HepG2 (cell line): ENCODE data around the gene SOAT2. TPM values are rescaled to one million over a fixed set of nuclear protein-coding genes. Genes with fewer than 3 reads are reported as not detected.

Experiments used
- ATAC-seq: fragments of 200-7000 bp; cut with Tn5 transposase; 3 replicates; pipeline ENCODE4 v1.9.1; 2020; ENCODE audit warnings: mild to moderate bottlenecking, moderate library complexity
- BruUV-seq: library from RNA; stranded (reverse); fragments of 400-500 nt; replicated peaks from 2 replicates; lab custom pipeline; 2021; lab: Mats Ljungman, UMichigan
- CTCF ChIA-PET: fragments of 300-600 bp; formaldehyde crosslinking; extraction: SDS; loops from one replicate; lab custom pipeline; 2021; ENCODE audit warnings: low total read pairs, inconsistent platforms, low intra/inter-chr PET ratio; lab: Yijun Ruan, JAX
- POLR2A ChIA-PET: fragments of 350-600 bp; sonication (Branson Sonifier 250); formaldehyde crosslinking; loops from one replicate; lab custom pipeline; 2020; ENCODE audit warnings: antibody characterized with exemption, inconsistent platforms; lab: Yijun Ruan, JAX
- DNase-seq: peaks from one replicate; pipeline ENCODE4 v3.0.0-alpha.2; 2015; ENCODE audit warnings: low spot score
- FAIRE-seq: peaks from 3 replicates; lab custom pipeline; 2011; peaks lifted over from hg19 to GRCh38; lab: Jason Lieb, UNC
- H2AFZ ChIP-seq: one replicate; pipeline ENCODE4 v1.6.1; 2011; ENCODE audit warnings: low read length, inconsistent platforms
- H3K27ac ChIP-seq: fragments of 300-600 bp; 3 replicates; pipeline ENCODE4 v1.8.0; 2011; ENCODE audit warnings: mixed run types, mild to moderate bottlenecking, mixed read lengths, low read length, inconsistent platforms; ENCODE audit not compliant: insufficient read depth; ENCODE audit errors: extremely low read length
- H3K27me3 ChIP-seq, 2 experiments: fragments of 200-600 bp in 1 of 2; 2 replicates in 1 of 2; 3 replicates in 1 of 2; pipeline versions ENCODE4 v1.6.0 to v1.8.0; 2011; ENCODE audit warnings: low read length in 2 of 2, mild to moderate bottlenecking in 2 of 2, moderate library complexity in 2 of 2, inconsistent platforms in 1 of 2; ENCODE audit not compliant: insufficient read depth in 2 of 2, control insufficient read depth in 1 of 2
- H3K36me3 ChIP-seq, 2 experiments: fragments of 200-600 bp in 1 of 2; replicated peaks in 1 of 2; 2 replicates in 1 of 2; 3 replicates in 1 of 2; pipeline versions ENCODE4 v1.5.1 to v1.8.0; 2011; ENCODE audit warnings: low read length in 2 of 2, inconsistent platforms in 1 of 2; ENCODE audit not compliant: insufficient read depth in 2 of 2, control insufficient read depth in 1 of 2
- H3K4me1 ChIP-seq: 2 replicates; pipeline ENCODE4 v1.5.1; 2012; ENCODE audit warnings: low read length, inconsistent platforms; ENCODE audit not compliant: insufficient read depth
- H3K4me2 ChIP-seq: 2 replicates; pipeline ENCODE4 v1.6.0; 2011; ENCODE audit warnings: low read depth, low read length, inconsistent platforms
- H3K4me3 ChIP-seq, 3 experiments: fragments of 200-600 bp in 1 of 3; sonication (generic), shearing (Covaris generic) in 1 of 3; replicated peaks in 1 of 3; 2 replicates each; pipeline ENCODE4 v1.5.1; 2011 to 2016; ENCODE audit warnings: low read length in 3 of 3, inconsistent platforms in 2 of 3, low read depth in 2 of 3, mild to moderate bottlenecking in 2 of 3, control low read depth in 1 of 3, mixed read lengths in 1 of 3; ENCODE audit not compliant: insufficient read depth in 1 of 3
- H3K79me2 ChIP-seq: one replicate; pipeline ENCODE4 v1.6.1; 2011; ENCODE audit warnings: low read length, inconsistent platforms; ENCODE audit not compliant: insufficient read depth
- H3K9ac ChIP-seq: 2 replicates; pipeline ENCODE4 v1.6.0; 2011; ENCODE audit warnings: mild to moderate bottlenecking, low read depth, low read length, inconsistent platforms; ENCODE audit not compliant: insufficient read depth
- H3K9me3 ChIP-seq: 2 replicates; pipeline ENCODE4 v1.5.1; 2012; ENCODE audit warnings: mild to moderate bottlenecking, low read length
- H4K20me1 ChIP-seq: 2 replicates; pipeline ENCODE4 v1.6.0; 2011; ENCODE audit warnings: inconsistent platforms, mild to moderate bottlenecking, low read length, moderate library complexity; ENCODE audit not compliant: insufficient read depth
- GATAD2A ChIP-seq: IDR thresholded peaks from 2 replicates; pipeline ENCODE4 v1.6.1; 2016
- PHF8 ChIP-seq: sonication (generic); formaldehyde crosslinking; IDR thresholded peaks from 2 replicates; pipeline ENCODE4 v1.5.0; 2020; ENCODE audit warnings: missing genetic modification reagents
- WGBS: methylation state at CpG from one replicate; pipeline ENCODE4 v1.1.6; 2017; ENCODE audit warnings: low lambda C conversion rate; 5-methylcytosine and 5-hydroxymethylcytosine counted together
- in situ Hi-C: cut with HindIII; loops from 2 replicates; pipeline ENCODE4 v1.10.0; 2017; ENCODE audit warnings: low pct_unique_long_range_greater_than_20kb; ENCODE audit not compliant: extremely low pct_ligation_motif_present
- intact Hi-C: fragments of 100-400 bp; cut with micrococcal nuclease; formaldehyde crosslinking; loops from one replicate; pipeline ENCODE4 v1.10.0; 2022; ENCODE audit not compliant: unreplicated experiment
- polyA plus RNA-seq, 8 experiments: library from polyadenylated mRNA; depleted of rRNA in 3 of 8; stranded (reverse) in 7 of 8; unstranded in 1 of 8; fragments of >200 nt; fragmentation: Illumina TruSeq in 4 of 8; extraction: Trizol in 4 of 8; gene quantifications; 2 replicates each; pipeline versions ENCODE4 v1.2.1 to v1.2.3, GENCODE V29; 2011 to 2016; ENCODE audit warnings: low read depth in 4 of 8, missing spikeins in 1 of 8, mixed read lengths in 1 of 8; ENCODE audit not compliant: insufficient read depth in 1 of 8
- total RNA-seq, 5 experiments: library from RNA; depleted of rRNA; stranded (reverse); fragments of >200 nt; fragmentation: Illumina TruSeq; extraction: Trizol; gene quantifications; 2 replicates each; pipeline ENCODE4 v1.2.3, GENCODE V29; 2016; ENCODE audit warnings: low read depth in 1 of 5
- TF ChIP-seq, protein P1 (sequence below): sonication (generic); formaldehyde crosslinking; IDR thresholded peaks from 2 replicates; pipeline ENCODE4 v1.4.0; 2020; ENCODE audit warnings: mild to moderate bottlenecking, missing genetic modification reagents
- TF ChIP-seq, protein P2 (sequence below): sonication (generic); formaldehyde crosslinking; IDR thresholded peaks from 2 replicates; pipeline ENCODE4 v1.4.0; 2020; ENCODE audit warnings: missing genetic modification reagents

Gene SOAT2
- total and polyA plus RNA-seq, 2 of the 13 experiments (the other 11 are each of a cell fraction or from before 2014, with no cell fraction given), result 14.9 to 108 TPM

DNA sequence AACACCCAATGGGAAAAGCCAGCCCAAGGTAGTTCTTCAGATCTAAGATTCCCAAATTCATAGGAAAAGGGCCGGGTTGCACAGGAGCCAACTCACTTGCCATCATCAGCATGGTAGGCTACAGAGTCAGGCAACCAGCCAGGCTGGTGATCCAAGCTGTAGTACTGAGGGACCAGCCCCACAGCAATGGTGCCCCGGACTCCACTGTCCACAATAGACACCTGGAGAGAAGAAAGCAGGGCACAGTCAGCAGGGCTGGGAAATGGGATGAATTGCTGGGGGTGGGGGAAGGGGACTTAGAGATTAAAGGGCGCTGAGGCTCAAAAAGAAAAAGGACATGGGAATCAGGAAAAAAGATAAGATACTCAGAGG lies 28.3 kb upstream of the SOAT2 start (continued):
- TF ChIP-seq, protein P1, sequence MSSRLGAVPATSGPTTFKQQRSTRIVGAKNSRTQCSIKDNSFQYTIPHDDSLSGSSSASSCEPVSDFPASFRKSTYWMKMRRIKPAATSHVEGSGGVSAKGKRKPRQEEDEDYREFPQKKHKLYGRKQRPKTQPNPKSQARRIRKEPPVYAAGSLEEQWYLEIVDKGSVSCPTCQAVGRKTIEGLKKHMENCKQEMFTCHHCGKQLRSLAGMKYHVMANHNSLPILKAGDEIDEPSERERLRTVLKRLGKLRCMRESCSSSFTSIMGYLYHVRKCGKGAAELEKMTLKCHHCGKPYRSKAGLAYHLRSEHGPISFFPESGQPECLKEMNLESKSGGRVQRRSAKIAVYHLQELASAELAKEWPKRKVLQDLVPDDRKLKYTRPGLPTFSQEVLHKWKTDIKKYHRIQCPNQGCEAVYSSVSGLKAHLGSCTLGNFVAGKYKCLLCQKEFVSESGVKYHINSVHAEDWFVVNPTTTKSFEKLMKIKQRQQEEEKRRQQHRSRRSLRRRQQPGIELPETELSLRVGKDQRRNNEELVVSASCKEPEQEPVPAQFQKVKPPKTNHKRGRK (CRISPR knock-in tag), result no peak
- no peak for TF ChIP-seq PHF8 (CRISPR knock-in tag)

DNA sequence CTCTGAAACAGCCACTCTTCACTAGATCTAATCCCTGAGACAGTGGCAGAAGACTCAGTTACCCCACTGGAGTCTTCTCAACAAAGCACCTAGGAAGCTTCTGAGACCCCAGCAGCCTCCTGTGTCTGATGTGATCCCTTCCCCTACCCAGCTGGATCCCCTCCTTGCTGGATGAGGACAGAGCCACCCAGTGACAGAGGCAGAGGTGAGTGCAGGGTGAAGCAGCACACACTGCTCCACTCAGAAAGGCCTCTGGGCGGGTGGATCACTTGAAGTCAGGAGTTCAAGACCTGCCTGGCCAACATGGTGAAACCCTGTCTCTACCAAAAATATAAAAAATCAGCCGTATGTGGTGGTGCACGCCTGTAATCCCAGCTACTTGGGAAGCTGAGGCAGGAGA lies 26.8 kb upstream of the SOAT2 start:
- TF ChIP-seq, protein P2, sequence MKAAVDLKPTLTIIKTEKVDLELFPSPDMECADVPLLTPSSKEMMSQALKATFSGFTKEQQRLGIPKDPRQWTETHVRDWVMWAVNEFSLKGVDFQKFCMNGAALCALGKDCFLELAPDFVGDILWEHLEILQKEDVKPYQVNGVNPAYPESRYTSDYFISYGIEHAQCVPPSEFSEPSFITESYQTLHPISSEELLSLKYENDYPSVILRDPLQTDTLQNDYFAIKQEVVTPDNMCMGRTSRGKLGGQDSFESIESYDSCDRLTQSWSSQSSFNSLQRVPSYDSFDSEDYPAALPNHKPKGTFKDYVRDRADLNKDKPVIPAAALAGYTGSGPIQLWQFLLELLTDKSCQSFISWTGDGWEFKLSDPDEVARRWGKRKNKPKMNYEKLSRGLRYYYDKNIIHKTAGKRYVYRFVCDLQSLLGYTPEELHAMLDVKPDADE, result no peak
- no peak for TF ChIP-seq GATAD2A (CRISPR knock-in tag)
- Histone ChIP-seq H3K27ac (no peak overlapping the region), H3K27me3 (no peaks in the 10 kb centered on the region; a peak in 1 of 5 replicates), H3K9ac (no peak overlapping the region), H4K20me1 (no peaks in the 10 kb centered on the region), H2AFZ (no peak overlapping the region), H3K36me3 (peaks cover 1 to 12% of the 10 kb centered on the region in 2 experiments; a peak in 1 of 5 replicates), H3K4me3 (no peak overlapping the region), H3K9me3 (no peaks in the 10 kb centered on the region), H3K4me1 (peaks cover 71% of the 10 kb centered on the region), H3K4me2 (no peak overlapping the region), H3K79me2 (no peaks in the 10 kb centered on the region)
- in situ Hi-C loops (no loop called here), intact Hi-C loops (no loop called here)
- FAIRE-seq, result no peak
- 84% methylated on average over 3 of the region's 3 CpGs for WGBS
- CTCF ChIA-PET, result no interaction called here
- no peak for ATAC-seq
- BruUV-seq, result no TSS peak
- POLR2A ChIA-PET, result interaction anchor here (1.3 kb wide), 1 partner anchor 22 kb away, joined by 4 read pairs; no protein-coding TSS in a partner anchor
- DNase-seq, result no peak
